Activated CD4-positive, CD25-positive, alpha-beta regulatory T cell treated with anti-CD3 and anti-CD28 coated beads, Interleukin-2, amount 50 U/mL, for 24 hours (primary cell): Measurements from ENCODE around the gene KIF1A.

ENCODE experiments used
- ATAC-seq, 2 donors: fragments of 150-1000 bp; cut with Tn5 transposase; one replicate each; pipeline ENCODE4 v1.10.0; 2021; ENCODE audit warnings: mild to moderate bottlenecking in 1 of 2, moderate library complexity in 1 of 2

The KIF1A gene

GRCh38 chr2:240798327-240798905, 21.6 kb downstream of the KIF1A start:
- ATAC-seq = no peak

- no peak for ATAC-seq
Observed at GRCh38 chr2:240797914-240798313, 22.1 kb downstream of the KIF1A start.

GRCh38 chr2:240797500-240797895, 22.5 kb downstream of the KIF1A start:
- no peak for ATAC-seq

DNA sequence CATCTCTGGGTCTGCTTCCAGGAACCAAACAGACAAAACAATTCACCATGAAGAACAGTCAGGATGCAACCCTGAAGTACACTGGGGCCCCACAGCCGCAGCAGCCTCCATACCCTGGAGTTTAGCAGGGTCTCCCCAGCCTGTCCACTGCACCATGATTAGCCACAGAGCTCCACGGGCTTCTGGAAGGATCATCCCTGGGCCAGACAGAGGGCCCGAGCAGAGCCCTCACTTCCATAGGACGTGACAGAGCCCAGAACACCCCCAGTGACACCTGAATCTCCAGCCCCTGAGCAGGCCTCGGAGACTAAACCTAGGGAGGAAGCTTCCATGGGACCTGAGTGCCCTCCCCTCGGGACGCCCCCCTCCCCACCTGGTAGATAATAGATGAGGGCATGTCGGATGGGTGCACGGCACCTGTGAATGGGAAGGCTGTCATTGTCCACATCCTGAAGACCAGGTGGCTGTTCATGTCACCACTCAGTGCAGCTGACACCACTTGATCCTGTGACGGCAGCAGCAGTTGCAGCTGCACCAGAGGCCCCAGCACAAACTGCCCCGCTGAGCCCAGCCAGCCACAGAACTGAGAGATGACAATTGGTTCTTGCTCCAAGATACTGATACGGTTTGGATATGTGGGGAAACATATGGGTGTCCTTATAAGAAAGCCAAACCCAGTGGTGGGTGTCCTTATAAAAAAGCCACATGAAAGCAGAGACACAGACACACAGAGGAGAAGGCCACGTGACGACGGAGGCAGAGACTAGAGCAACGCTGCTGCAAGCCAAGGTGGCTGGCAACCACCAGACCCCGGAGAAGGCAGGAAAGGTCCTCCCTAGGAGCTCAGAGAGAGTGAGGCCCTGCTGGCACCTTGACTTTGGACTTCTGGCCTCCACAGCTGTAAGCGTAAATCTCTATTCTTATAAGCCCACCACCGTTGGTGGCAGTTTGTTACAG, 23.2 kb downstream of the KIF1A start:
- ATAC-seq = no peak

- ATAC-seq = no peak
Observed at GRCh38 chr2:240795916-240796510, 24.0 kb downstream of the KIF1A start.

DNA sequence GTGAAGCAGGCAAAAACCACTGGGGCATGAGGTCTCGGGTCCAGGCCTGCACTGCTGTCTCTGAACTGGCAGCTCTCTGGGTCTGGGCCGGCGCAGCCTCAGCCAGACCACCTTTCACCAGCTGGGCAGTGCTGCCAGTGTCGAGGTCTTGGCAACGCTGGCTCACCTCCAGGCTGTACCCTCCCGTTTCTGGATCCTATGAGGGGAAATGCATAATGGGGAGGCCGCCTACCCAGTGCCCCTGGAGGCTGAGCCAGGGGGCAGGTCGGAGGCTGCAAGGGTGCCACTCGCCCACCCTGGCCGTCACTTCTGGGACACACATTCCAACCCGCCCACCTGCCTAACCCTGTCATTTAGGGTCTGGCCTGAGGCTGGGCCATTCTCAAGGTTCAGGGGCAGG, 24.6 kb downstream of the KIF1A start:
- ATAC-seq = no peak

- ATAC-seq = no peak
Observed at GRCh38 chr2:240794178-240794721, 25.8 kb downstream of the KIF1A start.

DNA sequence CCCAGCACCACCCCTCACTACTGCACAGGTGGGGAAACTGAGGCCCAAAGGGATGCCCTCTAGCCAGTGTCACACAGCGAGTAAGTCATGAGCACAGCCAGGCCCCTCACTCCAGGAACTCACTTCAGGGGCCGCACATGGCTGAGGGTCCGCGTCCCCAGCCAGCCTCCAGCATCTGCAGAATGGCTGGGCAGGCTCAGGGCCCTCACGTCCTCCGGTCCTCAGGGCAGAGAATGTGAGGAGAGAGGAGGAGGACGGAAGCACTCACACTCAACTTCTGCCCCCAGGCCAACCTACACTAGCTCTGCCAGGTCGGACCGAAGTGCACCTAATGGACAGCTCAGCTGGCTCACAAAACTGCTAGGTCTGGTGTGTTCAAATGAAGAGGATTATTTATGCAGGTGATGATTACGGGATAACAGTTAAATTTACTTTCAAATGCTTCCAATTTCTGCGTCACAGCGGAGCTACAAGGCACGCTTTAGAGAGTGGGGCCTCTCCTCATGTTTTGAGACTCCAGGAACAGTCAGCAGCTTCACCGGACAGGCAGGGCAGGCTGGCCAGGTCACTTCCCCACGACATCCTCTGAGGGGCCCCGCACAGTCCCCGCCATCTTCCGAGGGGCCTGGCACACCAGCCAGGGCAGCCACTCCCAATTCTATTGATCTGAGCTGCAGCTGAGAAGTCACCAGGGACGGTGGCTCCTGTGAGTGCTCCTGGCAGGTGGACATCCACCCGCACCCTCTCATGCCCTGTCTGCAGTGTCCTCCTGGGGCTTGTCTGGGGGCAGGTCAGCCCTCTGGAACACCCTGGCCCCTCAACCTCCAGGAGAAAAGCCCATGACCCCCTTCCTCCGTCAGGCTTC, 26.5 kb downstream of the KIF1A start:
- ATAC-seq = no peak

DNA sequence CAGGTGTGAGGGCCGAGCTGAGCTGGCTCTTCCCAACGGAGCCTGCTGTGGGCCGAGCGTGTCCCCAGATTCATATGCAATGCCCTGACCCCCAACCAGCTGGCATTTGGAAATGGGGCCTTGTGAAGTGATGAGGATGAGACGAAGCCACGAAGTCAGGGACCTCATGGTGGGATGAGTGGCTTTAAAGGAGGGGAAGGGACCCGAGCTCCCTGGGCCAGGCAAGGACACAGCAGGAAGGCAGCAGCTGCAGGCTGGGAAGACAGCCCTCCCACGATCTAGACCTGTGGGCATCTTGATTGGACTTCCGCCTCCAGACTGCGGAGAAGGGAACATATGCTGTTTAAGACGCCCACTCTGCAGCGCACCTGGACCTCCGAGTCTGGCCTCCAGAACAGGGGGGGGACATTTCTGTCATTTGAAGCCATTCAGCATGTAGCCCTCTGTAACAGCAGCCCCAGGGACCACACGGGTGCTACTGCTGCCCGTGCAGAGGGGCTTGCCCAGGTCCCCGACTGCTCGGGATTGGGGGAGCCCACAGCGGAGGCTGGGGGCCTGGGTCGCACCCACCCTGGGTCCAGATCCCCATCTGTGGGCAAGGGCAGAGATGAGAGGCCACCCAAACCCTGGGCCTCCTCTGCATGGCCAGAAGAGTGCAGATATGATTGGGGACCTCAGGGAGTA, 27.2 kb downstream of the KIF1A start:
- peak in 1 of 2 donors; percentile 17 for ATAC-seq

DNA sequence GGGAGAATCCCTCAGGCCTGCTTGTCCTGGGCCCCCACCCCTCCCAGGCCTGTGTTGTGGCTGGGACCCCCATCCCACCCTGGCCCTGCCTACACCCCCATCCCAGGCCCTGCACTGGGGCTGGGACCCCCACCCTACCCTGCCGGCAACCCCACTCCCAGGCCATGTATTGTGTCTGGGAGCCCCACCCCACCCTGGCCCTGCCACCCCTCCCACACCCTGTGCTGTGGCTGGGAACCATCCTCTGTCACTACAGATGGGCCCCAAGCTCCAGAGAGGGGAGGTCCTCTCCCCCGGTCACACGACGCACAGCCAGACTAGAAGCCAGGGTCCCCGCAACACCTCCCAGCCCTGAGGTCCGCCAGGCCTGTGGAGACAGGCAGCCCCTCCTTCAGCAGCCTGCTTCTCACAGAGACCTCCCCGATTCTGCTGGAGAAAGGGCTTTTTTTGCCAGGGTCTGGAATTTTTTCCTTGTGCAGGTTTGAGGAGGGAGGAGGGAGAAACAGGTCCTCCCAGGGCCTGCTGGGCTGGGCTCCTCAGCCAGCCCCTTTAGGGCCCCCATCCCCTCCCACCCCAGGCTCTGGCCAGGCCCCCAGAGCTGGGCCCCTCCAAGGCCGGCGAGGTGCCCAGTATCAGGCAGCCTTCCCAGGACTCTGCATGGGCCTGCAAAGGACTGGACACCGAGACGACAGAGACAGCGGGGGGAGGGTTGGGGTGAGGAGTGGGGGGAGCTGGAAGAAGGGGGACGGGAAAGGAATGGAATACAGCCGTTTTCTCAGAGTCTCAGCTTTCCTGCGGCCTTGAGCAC, 28.0 kb downstream of the KIF1A start:
- ATAC-seq = no peak

- no peak for ATAC-seq
Observed at GRCh38 chr2:240791221-240791800, 28.7 kb downstream of the KIF1A start.

GRCh38 chr2:240790370-240791220, 29.4 kb downstream of the KIF1A start:
- no peak for ATAC-seq

DNA sequence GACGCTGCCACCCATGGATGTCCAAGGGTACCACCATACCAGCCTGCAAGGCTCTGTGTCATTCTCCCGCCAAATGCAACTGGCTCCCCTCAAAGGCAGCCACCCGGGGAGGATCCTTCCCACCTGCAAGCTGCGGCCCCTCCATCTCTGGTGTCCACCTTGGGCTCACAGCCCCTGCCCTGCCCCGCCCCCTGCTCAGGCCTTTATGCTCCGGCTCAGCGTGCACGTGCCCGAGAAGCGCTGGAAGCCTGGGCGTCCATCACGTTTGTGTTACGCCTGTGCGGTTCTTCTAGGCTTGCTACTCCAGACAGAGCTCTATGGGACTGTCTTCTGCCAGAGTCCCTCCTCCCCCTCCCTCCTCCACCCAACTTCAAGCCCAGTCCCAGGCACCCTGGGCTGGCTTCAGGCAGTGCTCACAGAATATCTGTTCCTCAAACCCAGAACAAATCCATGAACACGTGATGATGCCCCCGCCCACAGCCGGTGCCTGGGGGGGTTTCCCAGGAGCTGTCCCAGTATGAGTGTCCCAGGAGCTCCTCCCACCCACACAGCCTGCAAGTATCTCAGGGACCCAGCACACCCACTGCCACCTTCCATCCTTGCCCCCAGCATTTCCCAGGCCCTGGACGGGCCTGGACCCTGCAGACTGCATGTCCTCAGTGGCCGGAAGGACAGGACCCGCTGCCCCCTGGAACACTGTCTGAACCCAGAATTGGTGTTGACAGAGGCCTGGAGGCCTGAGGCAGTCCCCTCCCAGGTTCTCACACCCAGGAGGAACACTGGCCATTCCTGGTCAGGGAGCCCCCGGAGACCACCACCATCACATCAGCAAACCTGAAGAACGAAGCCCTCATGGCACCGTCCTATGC, 30.3 kb downstream of the KIF1A start:
- no peak for ATAC-seq

DNA sequence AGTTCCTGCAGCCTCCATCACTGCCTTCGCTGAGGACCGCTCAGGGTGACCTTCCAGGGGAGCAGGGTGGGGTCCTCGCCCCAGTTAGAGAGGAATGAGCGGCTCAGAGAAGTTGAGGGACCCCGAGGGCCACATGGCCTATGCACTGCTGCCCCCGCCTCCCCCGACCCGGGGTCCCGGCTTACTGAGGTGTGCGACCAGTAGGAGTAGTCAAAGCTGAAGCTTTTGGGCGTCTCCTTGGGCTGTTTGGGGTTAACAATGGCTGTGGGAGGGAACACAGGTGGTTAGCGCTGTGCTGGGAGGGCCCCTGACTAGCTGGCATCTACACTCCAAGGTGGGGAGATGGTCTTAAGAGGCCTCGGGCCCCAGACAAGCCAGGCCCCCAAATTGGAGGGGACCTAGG, 31.0 kb downstream of the KIF1A start:
- ATAC-seq = no peak

- no peak for ATAC-seq
Observed at GRCh38 chr2:240788482-240788881, 31.5 kb downstream of the KIF1A start.

GRCh38 chr2:240787521-240788472, 32.2 kb downstream of the KIF1A start:
- ATAC-seq = no peak

GRCh38 chr2:240786871-240787311, 33.1 kb downstream of the KIF1A start:
- ATAC-seq = no peak
